ENCODE measurements around the gene LTBP1. TPM values are rescaled to one million over a fixed set of nuclear protein-coding genes. Genes with fewer than 3 reads are reported as not detected.

The LTBP1 gene
- polyA plus RNA-seq, 4 donors, result 74.7 to 83.5 (median 82.8) TPM

- no peak for DNase-seq (ENCODE audit: low read depth in 4 of 4, low spot score in 3 of 4)
Observed at GRCh38 chr2:33005057-33005456, 58.3 kb downstream of the LTBP1 start.

GRCh38 chr2:33008716-33009115 lies 62.0 kb downstream of the LTBP1 start:
- no peak for DNase-seq (ENCODE audit: low read depth in 4 of 4, low spot score in 3 of 4)

- no peak for DNase-seq (ENCODE audit: low read depth in 4 of 4, low spot score in 3 of 4)
Observed at GRCh38 chr2:33009249-33009648, 62.5 kb downstream of the LTBP1 start.

DNA sequence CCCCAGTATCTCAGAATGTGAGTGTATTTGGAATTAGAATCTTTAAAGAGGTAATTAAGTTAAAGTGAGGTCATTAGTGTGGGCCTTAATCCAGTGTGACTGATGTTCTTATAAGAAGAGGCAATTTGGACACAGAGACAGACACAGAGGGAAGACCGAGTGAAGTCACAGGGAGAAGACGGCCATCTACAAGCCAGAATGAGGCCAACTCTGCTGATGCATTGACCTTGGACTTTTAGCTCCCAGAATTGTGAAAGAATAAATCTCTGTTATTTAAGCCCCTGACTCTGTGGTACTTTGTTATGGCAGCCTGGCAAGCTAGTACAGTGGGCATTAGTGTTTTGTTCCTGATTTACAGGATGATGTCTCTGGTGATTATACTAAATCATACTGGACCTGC lies 64.6 kb downstream of the LTBP1 start:
- DNase-seq (ENCODE audit: low read depth in 4 of 4, low spot score in 3 of 4), result no peak

DNA sequence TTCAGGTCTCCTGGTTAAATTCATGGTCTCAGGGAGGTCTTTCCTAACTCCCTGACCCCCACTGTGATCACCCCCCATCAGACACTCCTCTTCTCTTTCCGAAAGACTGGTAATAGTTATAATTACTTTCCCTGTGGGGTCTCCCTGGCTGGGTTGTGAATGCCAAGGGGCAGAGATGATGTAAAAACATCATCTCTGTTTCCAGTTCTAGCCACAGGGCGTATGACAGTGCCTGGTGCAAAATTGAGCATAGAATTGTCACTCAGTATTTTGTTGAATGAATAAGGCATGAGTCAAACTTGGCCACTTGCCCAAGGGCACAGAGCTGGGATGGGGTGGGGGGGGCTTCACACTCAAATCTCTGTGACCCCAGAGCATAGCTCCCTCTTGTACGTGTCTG lies 65.2 kb downstream of the LTBP1 start:
- no peak for DNase-seq (ENCODE audit: low read depth in 4 of 4, low spot score in 3 of 4)

DNA sequence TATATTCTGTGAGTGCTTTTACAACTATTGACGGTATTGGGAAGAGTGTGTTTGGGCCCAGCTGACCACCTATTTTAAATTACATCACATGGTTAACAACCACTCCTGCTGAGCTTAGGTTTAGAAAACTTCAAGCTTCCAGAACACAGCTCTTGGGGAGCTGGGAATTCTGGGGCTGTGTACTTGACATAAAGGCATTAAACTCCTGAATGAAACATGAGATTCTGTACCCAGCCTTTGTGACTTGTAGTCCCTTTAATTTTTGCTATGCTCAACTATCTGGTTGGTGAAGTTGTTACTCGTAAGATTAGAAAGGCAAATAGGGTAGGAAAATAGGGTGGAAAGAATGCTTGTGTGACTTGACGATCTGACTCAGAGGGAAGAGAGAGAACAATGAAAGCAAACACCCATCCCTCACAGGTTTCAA lies 66.9 kb downstream of the LTBP1 start:
- no peak for DNase-seq (ENCODE audit: low read depth in 4 of 4, low spot score in 3 of 4)

- no peak for DNase-seq (ENCODE audit: low read depth in 4 of 4, low spot score in 3 of 4)
Observed at GRCh38 chr2:33014268-33014667, 67.5 kb downstream of the LTBP1 start.

GRCh38 chr2:33015421-33016142 lies 68.8 kb downstream of the LTBP1 start:
- no peak for DNase-seq (ENCODE audit: low read depth in 4 of 4, low spot score in 3 of 4)

GRCh38 chr2:33018271-33018670 lies 71.5 kb downstream of the LTBP1 start:
- DNase-seq (ENCODE audit: low read depth in 4 of 4, low spot score in 3 of 4), result no peak

- DNase-seq (ENCODE audit: low read depth in 4 of 4, low spot score in 3 of 4), result no peak
Observed at GRCh38 chr2:33019796-33020195, 73.0 kb downstream of the LTBP1 start.

GRCh38 chr2:33020883-33021282 lies 74.1 kb downstream of the LTBP1 start:
- no peak for DNase-seq (ENCODE audit: low read depth in 4 of 4, low spot score in 3 of 4)

DNA sequence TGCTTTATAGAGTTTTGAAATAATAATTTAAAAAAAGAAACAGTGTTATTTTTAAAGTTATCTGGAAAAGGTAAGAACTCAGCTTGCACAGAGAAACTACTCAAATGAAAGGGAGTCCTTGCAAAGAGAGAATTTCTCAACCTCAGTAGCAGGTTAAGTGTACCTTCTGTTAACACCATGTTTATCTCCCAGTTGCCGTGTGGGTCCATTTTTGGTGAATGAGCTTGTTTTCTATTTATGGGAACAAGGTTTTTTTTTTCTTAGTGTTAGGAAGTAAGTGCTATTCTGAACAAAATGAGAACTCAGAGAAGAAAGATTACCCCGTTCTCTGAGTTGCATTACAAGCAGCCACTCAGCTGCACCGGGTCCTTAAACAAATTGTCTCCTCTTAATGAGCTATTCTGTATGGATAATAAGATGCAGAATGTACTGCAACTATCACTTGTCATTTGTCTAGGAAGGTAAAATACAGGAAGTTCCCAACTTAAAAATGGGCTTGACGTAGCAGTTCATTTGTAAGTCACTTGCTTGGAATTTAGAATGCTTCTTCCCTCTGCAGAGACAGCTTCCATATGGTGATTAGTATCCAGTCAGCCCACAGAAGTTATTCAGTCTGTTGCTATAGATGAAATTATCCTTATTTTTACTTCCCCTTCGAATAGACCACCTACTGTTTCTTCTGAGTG lies 74.9 kb downstream of the LTBP1 start:
- DNase-seq (ENCODE audit: low read depth in 4 of 4, low spot score in 3 of 4), result no peak

DNA sequence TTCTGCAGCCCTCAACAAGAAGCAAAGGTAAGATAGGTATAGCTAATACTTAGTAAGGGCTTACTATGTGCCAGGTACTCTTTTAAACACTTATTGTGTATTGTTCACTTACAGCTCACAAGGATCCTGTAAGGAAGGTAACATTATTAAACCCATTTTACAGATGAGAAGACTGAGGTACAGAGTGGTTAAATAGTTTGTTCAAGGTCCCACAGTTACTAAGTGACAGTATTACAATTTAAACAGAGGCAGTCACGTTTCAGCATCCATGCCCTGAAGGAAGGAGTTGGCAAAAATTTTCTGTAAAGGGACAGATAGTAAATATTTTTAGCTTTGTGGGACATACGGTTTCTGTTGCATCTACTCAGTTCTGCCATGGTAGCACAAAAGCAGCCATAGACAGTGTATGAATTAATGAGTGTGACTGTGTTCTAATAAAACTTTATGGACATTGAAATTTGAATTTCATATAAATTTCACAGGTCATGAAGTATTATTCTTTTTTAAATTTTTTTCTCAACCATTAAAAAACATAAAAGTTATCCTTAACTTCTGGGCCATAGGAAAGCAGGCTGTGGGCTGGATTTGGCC lies 75.7 kb downstream of the LTBP1 start:
- DNase-seq (ENCODE audit: low read depth in 4 of 4, low spot score in 3 of 4), result no peak

- DNase-seq (ENCODE audit: low read depth in 4 of 4, low spot score in 3 of 4), result no peak
Observed at GRCh38 chr2:33022989-33023727, 76.4 kb downstream of the LTBP1 start.

GRCh38 chr2:33023728-33024500 lies 77.2 kb downstream of the LTBP1 start:
- DNase-seq (ENCODE audit: low read depth in 4 of 4, low spot score in 3 of 4), result no peak

DNA sequence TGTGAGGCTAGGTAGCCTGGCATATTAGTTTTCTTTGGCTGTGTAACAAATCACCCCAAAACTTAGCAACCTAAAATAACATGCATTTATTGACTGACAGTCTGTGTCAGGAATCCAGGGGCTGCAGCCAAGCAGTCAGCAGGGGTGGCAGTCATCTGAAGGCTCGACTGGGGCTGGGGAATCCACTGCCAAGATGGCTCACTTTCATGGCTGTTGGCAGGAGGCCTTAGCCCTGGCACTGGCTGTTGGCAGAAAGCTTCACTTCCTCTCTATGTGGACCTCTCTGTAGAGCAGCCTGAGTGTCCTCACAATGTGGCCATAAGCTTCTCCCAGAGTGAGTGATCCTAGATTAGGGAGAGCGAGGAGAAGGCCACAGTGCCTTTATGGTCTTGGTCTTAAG lies 78.0 kb downstream of the LTBP1 start:
- DNase-seq (ENCODE audit: low read depth in 4 of 4, low spot score in 3 of 4), result no peak

DNA sequence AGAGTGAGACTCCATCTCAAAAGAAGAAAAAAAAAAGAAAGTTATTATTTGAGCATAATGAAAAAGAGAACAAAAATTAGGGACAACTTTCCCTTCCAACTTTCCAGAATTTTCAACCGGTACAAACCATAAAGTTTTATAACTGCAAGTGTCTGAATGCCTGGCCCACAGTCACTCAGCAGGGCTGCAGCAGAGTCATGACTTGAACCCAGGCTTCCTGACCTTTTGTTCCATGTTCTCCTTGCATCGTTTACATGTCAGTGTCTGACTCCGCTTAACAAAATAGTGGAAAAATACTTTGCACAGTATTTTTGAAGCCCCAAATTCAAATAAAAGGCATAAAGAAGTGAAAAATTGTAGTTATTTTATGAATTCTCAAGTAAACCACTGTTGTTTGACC lies 82.7 kb downstream of the LTBP1 start:
- DNase-seq (ENCODE audit: low read depth in 4 of 4, low spot score in 3 of 4), result no peak

GRCh38 chr2:33029926-33030325 lies 83.2 kb downstream of the LTBP1 start:
- no peak for DNase-seq (ENCODE audit: low read depth in 4 of 4, low spot score in 3 of 4)

DNA sequence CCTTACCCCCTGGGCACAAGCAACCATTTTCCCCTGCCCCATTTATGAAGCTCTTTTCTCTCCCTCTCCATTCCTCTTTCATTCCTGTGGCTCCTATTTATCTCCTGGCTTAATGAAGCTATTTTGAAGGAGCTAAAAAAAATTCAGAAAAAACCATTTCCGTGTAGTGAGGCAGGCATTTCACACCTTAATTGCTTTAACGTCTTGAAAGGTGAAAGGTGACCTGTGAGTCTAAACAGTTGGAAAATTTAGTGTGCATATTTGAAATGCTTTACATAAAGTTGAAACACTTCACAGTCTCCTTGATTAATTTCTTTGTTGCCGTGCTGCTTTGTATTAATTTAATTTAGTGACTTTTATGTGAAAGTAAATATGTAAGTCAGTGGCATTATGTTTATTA lies 83.6 kb downstream of the LTBP1 start:
- no peak for DNase-seq (ENCODE audit: low read depth in 4 of 4, low spot score in 3 of 4)

GRCh38 chr2:33032245-33032644 lies 85.5 kb downstream of the LTBP1 start:
- no peak for DNase-seq (ENCODE audit: low read depth in 4 of 4, low spot score in 3 of 4)
